HG02678 (cell line): ENCODE data around the gene NFE2.
A peak's percentile ranks its signal among the peaks of the same experiment; 100 is the strongest.
"Not testable (repeated sequence)": the region's sequence is repeated elsewhere in the genome, so short reads cannot be mapped to it uniquely, and the experiment has no call there.

Experiments
- ATAC-seq: cut with Tn5 transposase; IDR thresholded peaks from one replicate; pipeline ENCODE4 v1.9.1; 2021; ENCODE audit warnings: mild to moderate bottlenecking, moderate library complexity; ENCODE audit not compliant: unreplicated experiment

Gene NFE2

GRCh38 chr12:54300732-54301427 lies at the start of gene NFE2:
TSS of gene NFE2 (minus strand) at chr12:54301015. CDS start at chr12:54295248, 5,767 bp downstream.
- no peak for ATAC-seq

DNA sequence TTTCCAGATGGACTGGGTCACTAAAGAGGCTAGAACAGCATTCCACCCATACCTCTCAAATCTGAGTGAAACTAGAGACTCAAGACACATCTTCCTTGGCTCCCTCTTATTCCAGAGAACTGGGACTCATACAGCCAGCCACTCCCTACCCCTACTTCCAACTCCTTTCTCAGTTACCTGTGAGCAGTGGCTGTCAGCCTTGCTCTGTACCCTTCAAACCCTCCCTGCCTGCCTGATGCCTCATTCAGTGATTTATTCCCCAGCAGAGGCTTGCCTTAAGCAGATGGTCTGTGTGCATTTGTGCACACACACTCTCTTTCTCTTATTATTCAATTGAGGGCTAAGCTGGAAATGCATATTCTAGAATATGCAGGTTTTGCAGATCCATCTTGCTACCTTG lies 48.9 kb upstream of the NFE2 start:
- no peak for ATAC-seq

- no peak for ATAC-seq
Observed at GRCh38 chr12:54349036-54349435, 48.2 kb upstream of the NFE2 start.

DNA sequence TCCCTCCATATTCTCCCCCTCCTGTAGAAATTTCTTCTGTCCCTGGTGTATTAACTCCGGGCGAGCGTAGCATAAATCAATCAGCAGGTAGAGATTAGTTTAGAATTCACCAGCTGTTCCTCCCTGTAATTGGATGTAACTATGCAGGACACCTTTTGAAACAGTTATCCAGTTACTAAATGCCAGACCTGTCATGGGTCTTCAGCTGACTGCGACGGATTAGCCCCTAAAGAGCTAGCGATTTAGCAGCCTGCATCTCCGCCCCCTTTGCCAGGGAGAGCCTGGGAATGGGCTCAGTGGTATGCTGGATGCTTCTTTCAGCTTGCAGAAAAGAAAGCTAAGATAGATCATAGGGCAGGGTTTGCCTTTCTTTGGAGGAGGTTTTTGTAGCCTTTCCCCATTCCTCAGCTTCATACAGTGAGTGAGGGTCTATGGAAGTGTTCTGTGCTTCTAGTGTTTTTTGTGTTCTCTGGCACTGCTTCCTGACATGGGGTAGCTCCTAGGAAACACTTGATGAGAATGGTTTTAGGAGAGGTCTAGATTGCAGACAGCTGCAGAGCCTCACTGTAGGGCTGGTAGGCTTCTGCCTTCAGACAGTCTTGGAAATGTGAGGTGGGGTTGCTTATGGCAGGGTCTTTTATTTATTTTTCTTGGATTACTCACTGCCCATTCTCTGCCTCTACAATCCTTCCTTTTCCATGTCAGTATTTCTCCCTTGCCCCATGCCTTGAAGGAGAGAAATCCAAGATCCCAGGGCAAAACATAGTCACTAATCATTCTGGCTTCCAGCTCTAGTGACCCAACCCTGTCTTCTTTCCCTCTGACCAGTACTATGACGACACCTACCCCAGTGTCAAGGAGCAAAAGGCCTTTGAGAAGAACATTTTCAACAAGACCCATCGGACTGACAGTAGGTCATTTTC lies 40.8 kb upstream of the NFE2 start:
- ATAC-seq = no peak

DNA sequence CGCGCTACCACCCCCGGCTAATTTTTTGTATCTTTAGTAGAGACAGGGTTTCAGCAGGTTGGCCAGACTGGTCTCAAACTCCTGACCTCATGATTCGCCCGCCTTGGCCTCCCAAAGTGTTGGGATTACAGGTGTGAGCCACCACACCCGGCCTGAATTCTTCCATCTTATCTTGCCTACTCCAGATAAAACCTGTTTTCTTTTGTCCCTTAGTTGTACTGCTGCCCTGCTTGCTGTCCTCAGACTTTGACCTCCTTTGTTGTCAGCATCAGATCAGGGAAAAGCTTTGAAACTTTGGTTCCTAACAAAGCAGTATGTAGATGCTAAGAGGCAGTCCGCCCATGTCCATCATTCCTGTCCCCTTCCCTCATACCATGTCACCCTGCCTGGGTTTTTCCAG lies 40.0 kb upstream of the NFE2 start:
- ATAC-seq = no peak

DNA sequence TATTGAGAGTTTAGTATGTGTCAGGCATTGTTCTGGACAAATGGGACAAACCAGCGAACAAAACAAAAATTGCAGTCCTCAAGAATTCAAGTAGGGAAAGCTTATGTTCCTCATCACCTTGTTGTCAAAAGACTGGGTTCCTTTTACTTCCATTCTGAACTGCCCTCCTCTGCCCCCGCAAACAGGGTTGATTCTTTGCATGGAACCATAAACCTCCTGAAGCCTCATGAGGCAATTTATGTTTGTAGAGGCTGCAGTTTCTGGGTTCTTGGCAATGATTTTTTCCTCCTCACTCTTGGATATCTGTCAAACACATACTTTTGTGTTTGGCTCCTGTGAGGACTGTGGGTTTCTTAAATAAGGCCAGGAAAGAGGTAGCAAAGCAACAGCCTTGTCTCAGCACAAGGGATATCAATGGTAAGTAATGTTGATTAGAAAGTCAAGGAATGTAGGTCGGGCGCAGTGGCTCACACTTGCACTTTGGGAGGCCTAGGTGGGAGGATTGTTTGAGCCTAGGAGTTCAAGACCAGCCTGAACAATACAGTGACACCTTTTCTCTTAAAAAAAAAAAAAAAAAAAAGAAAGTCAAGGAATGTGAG lies 38.0 kb upstream of the NFE2 start:
- ATAC-seq = no peak

DNA sequence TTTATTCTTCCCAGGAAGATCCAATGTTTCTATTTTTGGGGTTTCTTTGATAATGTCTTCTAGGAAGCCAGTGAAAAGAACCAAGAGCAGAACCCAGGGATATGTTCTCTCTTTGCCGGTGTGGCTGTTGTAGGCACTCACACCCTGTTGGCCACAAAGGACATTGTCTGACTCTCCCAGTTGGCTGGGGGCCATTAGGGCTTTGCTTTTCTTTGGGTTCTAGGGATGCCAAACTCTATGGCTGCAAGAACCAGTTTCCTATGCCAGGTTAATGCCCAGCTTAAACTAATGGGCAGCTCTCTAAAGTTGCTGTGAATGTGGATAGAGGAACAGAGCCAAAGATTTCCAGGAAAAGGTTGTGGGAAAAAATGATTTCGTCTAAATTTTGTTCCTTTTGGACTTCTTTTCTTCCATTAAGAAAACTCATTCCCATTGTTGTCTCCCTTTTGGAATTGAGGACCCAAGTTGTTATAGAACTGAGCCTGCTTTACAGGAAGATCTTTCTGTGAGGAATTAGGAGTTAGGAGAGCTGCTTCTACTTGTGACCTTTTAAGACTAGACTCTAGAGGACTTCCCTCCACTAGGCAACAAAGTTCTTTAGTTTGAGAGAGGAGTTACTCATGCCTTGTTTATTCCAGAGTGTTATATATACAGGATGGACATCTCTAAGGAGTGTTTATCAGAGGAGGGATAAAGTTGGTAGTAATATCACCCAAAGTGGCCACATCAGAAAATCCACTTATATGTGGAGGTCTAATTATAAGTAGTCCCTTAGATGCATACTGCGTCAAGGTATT lies 37.2 kb upstream of the NFE2 start:
- no peak for ATAC-seq

DNA sequence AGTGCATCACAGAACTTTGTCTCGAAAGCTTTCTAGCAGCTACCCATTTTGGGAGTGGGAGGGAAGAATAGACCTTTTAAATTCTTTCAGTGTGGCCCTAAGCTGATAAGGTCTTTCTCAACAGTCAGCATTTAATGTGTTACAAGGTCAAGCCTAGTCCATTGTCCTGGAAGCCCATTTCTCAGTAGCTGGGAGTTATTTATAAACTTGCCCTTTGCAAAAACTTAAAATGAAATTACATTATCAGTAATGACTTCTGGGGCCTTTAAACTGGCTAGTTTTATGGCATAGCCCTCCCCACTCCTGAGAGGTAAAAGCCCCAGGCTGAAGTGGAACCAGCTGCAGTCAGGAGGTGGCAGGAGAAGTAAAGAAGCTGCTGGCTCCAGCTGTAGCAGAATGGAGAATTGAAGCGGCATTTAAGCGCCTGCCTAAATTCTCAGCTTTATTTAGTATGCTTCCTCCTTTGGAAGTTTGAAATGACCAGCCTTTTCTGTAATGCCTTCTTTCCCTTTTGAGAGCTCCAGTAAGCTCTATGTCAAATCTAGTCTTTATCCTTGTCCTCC lies 36.5 kb upstream of the NFE2 start:
- ATAC-seq = no peak

DNA sequence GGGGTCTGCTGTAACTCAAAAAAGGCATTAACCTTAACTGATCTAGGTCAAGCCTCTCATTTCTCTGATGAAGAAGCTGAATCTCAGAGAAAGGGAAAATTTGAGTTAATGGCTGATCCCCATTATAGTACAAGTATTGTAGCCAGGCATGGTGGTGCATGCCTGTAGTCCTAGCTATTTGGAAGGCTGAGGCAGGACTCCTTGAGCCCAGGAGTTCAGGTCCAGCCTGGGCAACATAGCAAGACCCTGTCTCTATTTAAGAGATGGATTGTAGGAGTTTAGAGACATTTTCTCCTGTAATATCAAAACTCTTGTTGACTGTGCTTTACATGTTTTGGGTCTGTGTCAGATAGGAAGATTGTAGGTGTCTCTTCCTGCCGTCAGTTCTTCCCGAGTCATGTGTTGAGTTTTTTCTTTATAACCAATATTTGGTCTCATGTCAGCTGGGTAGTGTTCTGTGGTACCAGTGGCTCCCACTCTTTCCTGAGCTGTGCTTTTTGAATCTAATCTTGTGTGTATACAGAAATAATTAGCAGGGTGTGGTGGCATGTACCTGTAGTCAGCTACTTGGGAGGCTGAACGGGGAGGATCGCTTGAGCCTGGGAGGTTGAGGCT lies 32.7 kb upstream of the NFE2 start:
- no peak for ATAC-seq

- no peak for ATAC-seq
Observed at GRCh38 chr12:54331461-54331860, 30.6 kb upstream of the NFE2 start.

DNA sequence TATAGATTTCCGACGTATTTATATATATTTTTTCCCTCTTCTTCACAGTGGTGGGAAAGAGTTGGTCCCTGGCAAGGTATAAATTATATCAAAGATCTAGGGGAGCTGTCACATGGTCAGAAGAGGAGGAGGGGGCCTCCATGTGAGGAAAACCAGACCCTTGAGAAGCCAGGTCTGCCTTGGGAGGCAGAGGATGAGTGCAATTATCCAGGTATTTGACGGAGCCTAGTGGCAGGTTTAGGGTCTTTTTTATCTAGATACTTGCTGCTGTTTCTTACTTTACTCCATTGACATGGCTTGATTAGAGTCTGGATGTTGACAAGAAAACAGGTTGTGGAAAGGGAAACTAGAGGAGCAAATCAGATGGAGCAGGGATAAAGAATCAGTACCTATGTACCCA lies 29.6 kb upstream of the NFE2 start:
- ATAC-seq = no peak

DNA sequence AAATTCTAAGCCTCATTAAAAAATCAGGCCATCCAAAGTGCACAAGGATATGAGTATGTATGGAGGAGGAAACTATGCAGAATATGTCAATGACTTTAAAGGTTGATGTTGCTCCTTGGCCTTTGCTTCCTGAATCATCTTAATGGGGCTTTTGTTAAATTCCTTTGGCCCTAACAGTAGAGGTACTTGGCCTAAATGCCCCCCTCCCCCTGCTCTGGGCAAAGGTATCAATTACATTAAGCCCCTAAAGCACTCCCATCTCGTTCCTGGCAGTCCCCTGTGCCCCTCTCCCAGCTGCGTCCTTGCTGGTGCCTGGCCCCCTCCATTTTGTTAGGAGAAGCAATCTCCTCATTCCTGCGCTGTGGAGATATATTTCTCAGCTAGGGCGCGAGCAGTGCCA lies 28.9 kb upstream of the NFE2 start:
- no peak for ATAC-seq

- ATAC-seq = no peak
Observed at GRCh38 chr12:54328595-54329337, 28.0 kb upstream of the NFE2 start.

- not testable (repeated sequence) for ATAC-seq
Observed at GRCh38 chr12:54325442-54326109, 24.8 kb upstream of the NFE2 start.

GRCh38 chr12:54324617-54325441 lies 24.0 kb upstream of the NFE2 start, which contains the start of gene COPZ1:
TSS of gene COPZ1 (plus strand) at chr12:54325131. CDS start at chr12:54325164, 33 bp downstream.
- peak; percentile 98 for ATAC-seq

DNA sequence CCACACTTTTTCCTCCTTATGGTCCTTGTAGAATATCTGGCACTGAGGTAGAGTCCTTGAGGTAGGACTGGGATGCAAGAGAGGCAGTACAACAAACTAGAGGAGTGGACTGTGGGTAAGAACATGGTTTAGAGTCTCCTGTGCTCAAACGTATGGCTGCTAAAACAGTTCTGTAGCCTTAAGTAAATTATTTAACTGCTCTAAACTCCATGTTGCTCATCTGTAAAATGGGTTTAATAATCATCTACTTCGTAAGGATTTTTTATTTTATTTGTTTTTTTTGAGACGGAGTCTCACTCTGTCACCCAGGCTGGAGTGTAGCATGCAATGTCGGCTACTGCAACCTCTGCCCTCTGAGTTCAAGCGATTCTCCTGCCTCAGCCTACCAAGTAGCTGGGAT lies 20.5 kb upstream of the NFE2 start:
- ATAC-seq = no peak

DNA sequence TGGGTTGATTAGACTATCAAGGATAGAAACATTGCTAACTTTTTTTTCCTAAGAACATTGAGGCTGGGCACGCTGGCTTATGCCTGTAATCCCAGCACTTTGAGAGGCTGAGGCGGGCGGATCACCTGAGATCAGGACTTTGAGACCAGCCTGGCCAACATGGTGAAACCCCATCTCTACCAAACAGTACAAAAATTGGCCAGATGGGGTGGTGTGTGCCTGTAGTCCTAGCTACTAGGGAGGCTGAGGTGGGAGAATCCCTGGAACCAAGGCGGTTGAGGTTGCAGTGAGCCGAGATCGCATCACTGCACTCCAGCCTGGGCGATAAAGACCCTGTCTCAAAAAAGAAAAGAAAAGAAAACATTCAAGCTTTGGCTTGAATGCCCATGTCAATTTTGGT lies 11.5 kb upstream of the NFE2 start:
- not testable (repeated sequence) for ATAC-seq

DNA sequence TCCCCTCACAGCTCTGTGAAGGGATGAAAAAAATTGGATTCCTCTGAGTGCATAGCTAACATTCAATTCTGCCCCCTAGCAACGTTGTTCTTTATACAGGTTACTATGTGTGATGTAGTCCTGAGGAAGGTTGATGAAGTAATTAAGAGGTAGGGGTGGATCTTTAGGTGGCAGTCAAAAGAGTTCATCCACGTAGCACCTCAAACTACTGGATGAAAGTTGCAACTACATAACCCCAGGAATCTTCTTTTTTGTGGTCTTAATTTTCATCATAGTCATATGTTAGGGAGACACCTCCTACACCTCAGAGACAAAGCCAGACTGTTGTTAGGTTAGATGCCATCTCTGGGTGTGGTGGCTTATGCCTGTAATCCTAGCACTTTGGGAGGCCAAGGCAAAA lies 10.2 kb upstream of the NFE2 start:
- ATAC-seq = no peak
